H9 (cell line): ENCODE results near the gene LEPR. TPM values are rescaled to one million over a fixed set of nuclear protein-coding genes. Genes with fewer than 3 reads are reported as not detected.

ENCODE experiments used
- DNase-seq: peaks from one replicate; pipeline ENCODE4 v3.0.0-alpha.2; 2017
- H2AFZ ChIP-seq: one replicate; pipeline ENCODE4 v1.6.1; 2013; ENCODE audit warnings: mild to moderate bottlenecking, low read length, control low read depth, moderate library complexity
- H2AK5ac ChIP-seq: 2 replicates; pipeline ENCODE4 v1.6.1; 2013; ENCODE audit warnings: low read length, control low read depth, mixed read lengths; ENCODE audit not compliant: insufficient read length
- H2BK120ac ChIP-seq: one replicate; pipeline ENCODE4 v1.6.1; 2013; ENCODE audit warnings: low read depth, mild to moderate bottlenecking, low read length, control low read depth, inconsistent platforms; ENCODE audit not compliant: poor library complexity, severe bottlenecking
- H2BK12ac ChIP-seq: 2 replicates; pipeline ENCODE4 v1.6.1; 2013; ENCODE audit warnings: low read length, control low read depth, mixed read lengths, low read depth; ENCODE audit not compliant: insufficient read length
- H2BK15ac ChIP-seq: 2 replicates; pipeline ENCODE4 v1.6.1; 2013; ENCODE audit warnings: low read depth, low read length, control low read depth
- H2BK20ac ChIP-seq: one replicate; pipeline ENCODE4 v1.6.1; 2013; ENCODE audit warnings: low read depth, mild to moderate bottlenecking, low read length, control low read depth, inconsistent platforms; ENCODE audit not compliant: poor library complexity, severe bottlenecking
- H2BK5ac ChIP-seq: 2 replicates; pipeline ENCODE4 v1.6.1; 2013; ENCODE audit warnings: low read length, control low read depth, mixed read lengths; ENCODE audit not compliant: insufficient read length
- H3K14ac ChIP-seq: 2 replicates; pipeline ENCODE4 v1.6.1; 2013; ENCODE audit warnings: low read length, control low read depth; ENCODE audit not compliant: insufficient read depth
- H3K18ac ChIP-seq: 2 replicates; pipeline ENCODE4 v1.6.1; 2013; ENCODE audit warnings: low read depth, mild to moderate bottlenecking, mixed read lengths, low read length, control low read depth; ENCODE audit not compliant: insufficient read length
- H3K23ac ChIP-seq: 2 replicates; pipeline ENCODE4 v1.6.1; 2013; ENCODE audit warnings: low read length, control low read depth, mixed read lengths, low read depth; ENCODE audit not compliant: insufficient read length
- H3K23me2 ChIP-seq: 2 replicates; pipeline ENCODE4 v1.6.1; 2013; ENCODE audit warnings: low read depth, mild to moderate bottlenecking, mixed read lengths, low read length, control low read depth; ENCODE audit not compliant: insufficient read length, poor library complexity, severe bottlenecking
- H3K27ac ChIP-seq: 2 replicates; pipeline ENCODE4 v1.5.1; 2013; ENCODE audit warnings: low read length, control low read depth, mixed read lengths, low read depth; ENCODE audit not compliant: insufficient read length
- H3K27me3 ChIP-seq: 2 replicates; pipeline ENCODE4 v1.6.1; 2013; ENCODE audit warnings: low read length, control low read depth, inconsistent platforms; ENCODE audit not compliant: insufficient read depth
- H3K4ac ChIP-seq: 2 replicates; pipeline ENCODE4 v1.6.1; 2013; ENCODE audit warnings: low read depth, mild to moderate bottlenecking, control low read depth, inconsistent platforms, low read length, moderate library complexity
- H3K4me1 ChIP-seq: 2 replicates; pipeline ENCODE4 v1.6.1; 2013; ENCODE audit warnings: low read length, control low read depth, inconsistent platforms; ENCODE audit not compliant: insufficient read depth
- H3K4me2 ChIP-seq: 2 replicates; pipeline ENCODE4 v1.6.1; 2013; ENCODE audit warnings: low read length, control low read depth, mixed read lengths; ENCODE audit not compliant: insufficient read length, insufficient read depth
- H3K56ac ChIP-seq: 2 replicates; pipeline ENCODE4 v1.6.1; 2013; ENCODE audit warnings: low read depth, mild to moderate bottlenecking, mixed read lengths, low read length, control low read depth; ENCODE audit not compliant: insufficient read length
- H3K79me1 ChIP-seq: 2 replicates; pipeline ENCODE4 v1.6.1; 2013; ENCODE audit warnings: low read depth, mild to moderate bottlenecking, moderate library complexity, low read length, control low read depth, inconsistent platforms; ENCODE audit not compliant: insufficient read depth, poor library complexity, severe bottlenecking
- H3K79me2 ChIP-seq: 2 replicates; pipeline ENCODE4 v1.6.1; 2013; ENCODE audit warnings: low read length, control low read depth, inconsistent platforms; ENCODE audit not compliant: insufficient read depth
- H3K9ac ChIP-seq: 2 replicates; pipeline ENCODE4 v1.6.1; 2013; ENCODE audit warnings: low read length, control low read depth, mixed read lengths; ENCODE audit not compliant: insufficient read length; ENCODE audit errors: extremely low read depth
- H3K9me3 ChIP-seq: one replicate; pipeline ENCODE4 v1.6.1; 2013; ENCODE audit warnings: low read depth, low read length, inconsistent platforms; ENCODE audit not compliant: control insufficient read depth
- H3T11ph ChIP-seq: one replicate; pipeline ENCODE4 v1.6.1; 2013; ENCODE audit warnings: mild to moderate bottlenecking, low read length, control low read depth, inconsistent platforms
- H4K20me1 ChIP-seq: one replicate; pipeline ENCODE4 v1.6.1; 2013; ENCODE audit not compliant: control insufficient read depth, insufficient read length, insufficient read depth
- H4K5ac ChIP-seq: 2 replicates; pipeline ENCODE4 v1.6.1; 2013; ENCODE audit warnings: low read depth, mild to moderate bottlenecking, mixed read lengths, low read length, control low read depth; ENCODE audit not compliant: insufficient read length
- H4K8ac ChIP-seq: replicated peaks from 2 replicates; pipeline ENCODE4 v1.6.1; 2013; ENCODE audit warnings: low read length, control low read depth, mixed read lengths, low read depth; ENCODE audit not compliant: insufficient read length
- H4K91ac ChIP-seq: 2 replicates; pipeline ENCODE4 v1.6.1; 2013; ENCODE audit warnings: low read depth, mild to moderate bottlenecking, moderate library complexity, mixed read lengths, low read length, control low read depth; ENCODE audit not compliant: insufficient read length
- H3K27ac Mint-ChIP-seq, 3 experiments: 2 replicates in 2 of 3; 3 replicates in 1 of 3; pipeline ENCODE4 v1.8.0; 2020 to 2021; ENCODE audit warnings: mixed read lengths in 3 of 3, mild to moderate bottlenecking in 1 of 3, moderate library complexity in 1 of 3
- H3K27me3 Mint-ChIP-seq: 2 replicates; pipeline ENCODE4 v1.8.0; 2021; ENCODE audit warnings: low read depth, mild to moderate bottlenecking, moderate library complexity, mixed read lengths
- H3K36me3 Mint-ChIP-seq, 3 experiments: 2 replicates in 2 of 3; 3 replicates in 1 of 3; pipeline ENCODE4 v1.8.0; 2020 to 2021; ENCODE audit warnings: low read depth in 3 of 3, mixed read lengths in 3 of 3; ENCODE audit not compliant: insufficient read depth in 1 of 3
- H3K4me1 Mint-ChIP-seq, 2 experiments: 2 replicates each; pipeline ENCODE4 v1.8.0; 2020; ENCODE audit warnings: mixed read lengths in 2 of 2
- H3K4me3 Mint-ChIP-seq, 2 experiments: 2 replicates in 1 of 2; 3 replicates in 1 of 2; pipeline ENCODE4 v1.8.0; 2020 to 2021; ENCODE audit warnings: mild to moderate bottlenecking in 2 of 2, mixed read lengths in 2 of 2, moderate library complexity in 1 of 2
- H3K9me3 Mint-ChIP-seq, 2 experiments: 2 replicates in 1 of 2; 3 replicates in 1 of 2; pipeline ENCODE4 v1.8.0; 2020; ENCODE audit warnings: mild to moderate bottlenecking in 2 of 2, mixed read lengths in 2 of 2, moderate library complexity in 1 of 2
- CTCF ChIP-seq: fragments of 200-600 bp; sonication (generic); conservative IDR thresholded peaks from 3 replicates; pipeline ENCODE4 v1.8.0; 2021; ENCODE audit warnings: antibody characterized with exemption, mild to moderate bottlenecking
- WGBS: extraction: QIAGEN DNeasy Blood & Tissue Kit; methylation state at CpG from one replicate; pipeline ENCODE4 v1.1.7; 2013; ENCODE audit warnings: missing lambda C conversion rate, low lambda C conversion rate, mixed read lengths; ENCODE audit not compliant: insufficient read length; ENCODE audit errors: extremely low coverage; 5-methylcytosine and 5-hydroxymethylcytosine counted together
- total RNA-seq: library from RNA; stranded (reverse); gene quantifications from 2 replicates; pipeline ENCODE4 v1.2.1, GENCODE V29; 2021

LEPR gene
- total RNA-seq, 1 experiment from 2014 or later = 3.3 TPM

GRCh38 chr1:65399003-65399402, 21.5 kb upstream of the LEPR start:
- H3K23me2 ChIP-seq = no peaks in the 10 kb centered on the region
- H3K9me3 ChIP-seq = no peaks in the 10 kb centered on the region
- H3K14ac ChIP-seq = no peak overlapping the region
- H3K36me3 Mint-ChIP-seq = no peaks in the 10 kb centered on the region; a peak in 1 of 7 replicates
- H4K5ac ChIP-seq = no peak overlapping the region
- H3K27me3 ChIP-seq = no peaks in the 10 kb centered on the region
- H3K27ac ChIP-seq = no peak overlapping the region
- H3K27ac Mint-ChIP-seq = no peak overlapping the region
- no peak overlapping the region for H3K4me3 Mint-ChIP-seq
- no peak overlapping the region for H2BK5ac ChIP-seq
- H4K20me1 ChIP-seq = no peaks in the 10 kb centered on the region
- no peak overlapping the region for H2AFZ ChIP-seq
- no peak overlapping the region for H3T11ph ChIP-seq
- H3K23ac ChIP-seq = no peak overlapping the region
- TF ChIP-seq CTCF = no peak
- H3K4me1 Mint-ChIP-seq = peaks cover 4 to 5% of the 10 kb centered on the region in 2 experiments
- H3K4me2 ChIP-seq = no peak overlapping the region
- H2BK15ac ChIP-seq = no peak overlapping the region
- no peak overlapping the region for H3K56ac ChIP-seq
- H3K4me1 ChIP-seq = no peaks in the 10 kb centered on the region
- no peaks in the 10 kb centered on the region for H3K79me2 ChIP-seq
- no peak overlapping the region for H2AK5ac ChIP-seq
- no peak overlapping the region for H3K9ac ChIP-seq
- H3K27me3 Mint-ChIP-seq = no peaks in the 10 kb centered on the region
- no peak overlapping the region for H4K91ac ChIP-seq
- no peaks in the 10 kb centered on the region for H3K79me1 ChIP-seq
- H2BK12ac ChIP-seq = no peak overlapping the region
- H3K9me3 Mint-ChIP-seq = no peaks in the 10 kb centered on the region
- DNase-seq = no peak
- WGBS = no CpG with 5 or more reads among the region's 1 CpG
- H3K18ac ChIP-seq = no peak overlapping the region
- no peak overlapping the region for H2BK120ac ChIP-seq
- H2BK20ac ChIP-seq = no peak overlapping the region
- H3K4ac ChIP-seq = no peak overlapping the region
- no peak overlapping the region for H4K8ac ChIP-seq
